ENCODE results near the gene IVD. TPM values are rescaled to one million over a fixed set of nuclear protein-coding genes. Genes with fewer than 3 reads are reported as not detected.

The IVD gene
- total and polyA plus RNA-seq, 2 of the 4 experiments (the other 2 are of a cell fraction) = 31.7 to 41.1 TPM

DNA sequence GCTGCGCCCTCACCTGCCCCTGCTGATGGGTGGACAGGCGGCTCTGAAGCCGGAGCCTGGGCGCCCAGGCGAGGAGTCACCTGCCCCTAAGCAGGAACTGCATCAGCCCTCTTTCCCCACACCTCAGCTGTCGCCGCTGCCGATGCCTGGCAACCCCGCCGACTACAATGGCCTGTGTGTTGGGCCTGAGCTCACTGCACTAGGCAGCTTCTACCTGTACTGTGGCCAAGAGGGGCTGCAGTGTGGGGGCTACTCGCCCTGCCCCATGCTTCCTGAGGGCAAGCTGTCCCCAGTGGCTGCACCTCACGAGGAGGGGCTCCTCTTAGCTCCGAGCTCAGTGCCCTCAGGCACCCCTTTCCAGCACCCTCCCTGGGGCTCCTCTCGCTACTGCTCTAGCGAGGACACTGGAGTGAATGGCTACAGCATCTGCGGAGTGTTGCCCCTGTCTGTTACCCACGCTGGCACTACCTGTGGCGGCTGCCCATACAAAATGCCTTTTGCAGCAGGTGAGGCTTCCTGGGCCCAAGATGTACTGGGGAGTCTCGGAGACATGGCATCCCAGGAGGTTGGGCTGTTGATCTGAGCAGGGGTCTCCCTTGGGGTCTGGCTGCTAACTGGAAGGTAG is 53.9 kb downstream of the IVD start:
- no peak overlapping the region for H3K18ac ChIP-seq (ENCODE audit: low read depth, low read length)
- no peak overlapping the region for H3K56ac ChIP-seq (ENCODE audit: extremely low read depth, insufficient read depth, low read length)
- H3K4me1 ChIP-seq (ENCODE audit: control insufficient read depth, insufficient read depth, low read length) = peaks cover 11% of the 10 kb centered on the region
- H3K4me2 ChIP-seq (ENCODE audit: low read depth, low read length) = no peak overlapping the region
- CTCF ChIA-PET = no interaction called here
- intact Hi-C loops (cut with micrococcal nuclease) = no loop called here
- H2AK9ac ChIP-seq (replicated peaks; ENCODE audit: low read depth, low read length, poor library complexity) = peak overlapping the region; percentile 45
- BruUV-seq (replicated peaks) = no TSS peak
- in situ Hi-C loops (cut with MboI; ENCODE audit: low sequenced_read_pairs) = no loop called here
- no peak overlapping the region for H4K8ac ChIP-seq (ENCODE audit: low read depth in 2 of 2, low read length in 2 of 2)
- POLR2A ChIA-PET (ENCODE audit: unreplicated experiment) = no interaction called here
- no peak overlapping the region for H2AFZ ChIP-seq (replicated peaks; ENCODE audit: low read length, poor library complexity)
- H3K27ac ChIP-seq (ENCODE audit: insufficient read depth, low read length) = no peak overlapping the region
- no peak overlapping the region for H4K5ac ChIP-seq (ENCODE audit: low read depth, low read length)
- 97% methylated on average over 5 of the region's 19 CpGs; no CpG with 5 or more reads in 1 of the 2 experiments for WGBS, 2 experiments (ENCODE audit: extremely low coverage in 2 of 2, insufficient read length in 1 of 2)
- dilution Hi-C loops (cut with HindIII; ENCODE audit: low sequenced_read_pairs, unreplicated experiment) = no loop called here
- peaks cover 25 to 68% of the 10 kb centered on the region in 2 experiments for H3K79me1 ChIP-seq (ENCODE audit: low read depth in 1 of 2, low read length in 2 of 2)
- H3K9ac ChIP-seq (ENCODE audit: low read depth, low read length) = no peak overlapping the region
- H3K9me1 ChIP-seq (ENCODE audit: insufficient read depth, low read length) = peaks cover 20% of the 10 kb centered on the region
- H2AK5ac ChIP-seq (ENCODE audit: low read depth, low read length) = no peak overlapping the region
- ATAC-seq (ENCODE audit: low read depth) (no peak), DNase-seq (no peak)
- H3K23ac ChIP-seq (ENCODE audit: low read depth, low read length) = no peak overlapping the region
- H2BK120ac ChIP-seq (ENCODE audit: low read depth, low read length) = no peak overlapping the region
- H3K36me3 ChIP-seq (ENCODE audit: control insufficient read depth, insufficient read depth, low read length) = peaks cover 28% of the 10 kb centered on the region
- no peak overlapping the region for H2BK15ac ChIP-seq (ENCODE audit: low read depth, low read length)
- H4K91ac ChIP-seq (ENCODE audit: insufficient read depth, low read depth, low read length) = no peak overlapping the region
- no peaks in the 10 kb centered on the region for H3K9me3 ChIP-seq (ENCODE audit: control insufficient read depth, insufficient read depth, low read length)
- no peak overlapping the region for H3K14ac ChIP-seq (replicated peaks; ENCODE audit: low read depth, low read length)
- H3K4ac ChIP-seq (ENCODE audit: low read depth, low read length) = no peak overlapping the region
- no peak overlapping the region for H3K4me3 ChIP-seq (ENCODE audit: insufficient read depth, low read depth, low read length)
- no peak overlapping the region for H2BK5ac ChIP-seq (ENCODE audit: low read depth, low read length, poor library complexity, severe bottlenecking)
- H4K20me1 ChIP-seq (ENCODE audit: insufficient read depth, low read length) = peaks cover 55% of the 10 kb centered on the region
- no peak overlapping the region for H2BK20ac ChIP-seq (ENCODE audit: low read depth, low read length)
- no peaks in the 10 kb centered on the region for H3K27me3 ChIP-seq (ENCODE audit: control insufficient read depth, insufficient read depth, low read length)
- TF ChIP-seq CEBPB (IDR thresholded peaks at IDR 0.05; ENCODE audit: low read depth, low read length) (no peak), RFX5 (IDR thresholded peaks at IDR 0.05; ENCODE audit: low read depth, low read length) (no peak), MAZ (IDR thresholded peaks at IDR 0.05; ENCODE audit: borderline replicate concordance, low read depth, low read length) (no peak), CHD1 (IDR thresholded peaks at IDR 0.05; ENCODE audit: low read depth, low read length) (no peak), SMC3 (IDR thresholded peaks at IDR 0.05; ENCODE audit: low read depth, low read length) (no peak), NFE2L2 (IDR thresholded peaks at IDR 0.05; ENCODE audit: low read depth, low read length) (no peak), MXI1 (IDR thresholded peaks at IDR 0.05; ENCODE audit: borderline replicate concordance, low read depth, low read length) (no peak), CTCF (conservative IDR thresholded peaks at IDR 0.05; ENCODE audit: low read depth, low read length) (no peak)
- TF ChIP-seq, protein P1, sequence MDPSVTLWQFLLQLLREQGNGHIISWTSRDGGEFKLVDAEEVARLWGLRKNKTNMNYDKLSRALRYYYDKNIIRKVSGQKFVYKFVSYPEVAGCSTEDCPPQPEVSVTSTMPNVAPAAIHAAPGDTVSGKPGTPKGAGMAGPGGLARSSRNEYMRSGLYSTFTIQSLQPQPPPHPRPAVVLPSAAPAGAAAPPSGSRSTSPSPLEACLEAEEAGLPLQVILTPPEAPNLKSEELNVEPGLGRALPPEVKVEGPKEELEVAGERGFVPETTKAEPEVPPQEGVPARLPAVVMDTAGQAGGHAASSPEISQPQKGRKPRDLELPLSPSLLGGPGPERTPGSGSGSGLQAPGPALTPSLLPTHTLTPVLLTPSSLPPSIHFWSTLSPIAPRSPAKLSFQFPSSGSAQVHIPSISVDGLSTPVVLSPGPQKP (IDR thresholded peaks at IDR 0.05; ENCODE audit: borderline replicate concordance, low read depth, low read length) = no peak
- TF ChIP-seq, protein P2, sequence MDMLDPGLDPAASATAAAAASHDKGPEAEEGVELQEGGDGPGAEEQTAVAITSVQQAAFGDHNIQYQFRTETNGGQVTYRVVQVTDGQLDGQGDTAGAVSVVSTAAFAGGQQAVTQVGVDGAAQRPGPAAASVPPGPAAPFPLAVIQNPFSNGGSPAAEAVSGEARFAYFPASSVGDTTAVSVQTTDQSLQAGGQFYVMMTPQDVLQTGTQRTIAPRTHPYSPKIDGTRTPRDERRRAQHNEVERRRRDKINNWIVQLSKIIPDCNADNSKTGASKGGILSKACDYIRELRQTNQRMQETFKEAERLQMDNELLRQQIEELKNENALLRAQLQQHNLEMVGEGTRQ (IDR thresholded peaks at IDR 0.05; ENCODE audit: low read depth, low read length) = no peak

Data from IMR-90 (cell line).